Endodermal cell (in vitro differentiated cells): ENCODE measurements around the gene ZNF783. TPM values are rescaled to one million over a fixed set of nuclear protein-coding genes. Genes with fewer than 3 reads are reported as not detected.

Experiments used
- DNase-seq: peaks from one replicate; pipeline ENCODE4 v3.0.0-alpha.2; 2017
- H3K27ac ChIP-seq: 2 replicates; pipeline ENCODE4 v1.5.1; 2013; ENCODE audit warnings: mild to moderate bottlenecking, low read depth, low read length, moderate library complexity
- H3K27me3 ChIP-seq: 2 replicates; pipeline ENCODE4 v1.6.1; 2013; ENCODE audit warnings: mild to moderate bottlenecking, low read length, moderate library complexity; ENCODE audit not compliant: insufficient read depth, control insufficient read depth, poor library complexity, severe bottlenecking
- H3K36me3 ChIP-seq: 2 replicates; pipeline ENCODE4 v1.7.0; 2013; ENCODE audit warnings: mild to moderate bottlenecking, low read length, moderate library complexity; ENCODE audit not compliant: control insufficient read depth, insufficient read depth
- H3K4me1 ChIP-seq: one replicate; pipeline ENCODE4 v1.7.0; 2013; ENCODE audit warnings: low read length; ENCODE audit not compliant: control insufficient read depth, insufficient read depth
- H3K4me3 ChIP-seq: 2 replicates; pipeline ENCODE4 v1.5.1; 2013; ENCODE audit warnings: mild to moderate bottlenecking, low read length, moderate library complexity
- H3K9ac ChIP-seq: 2 replicates; pipeline ENCODE4 v1.6.1; 2013; ENCODE audit warnings: mild to moderate bottlenecking, low read length, moderate library complexity; ENCODE audit not compliant: poor library complexity, severe bottlenecking; ENCODE audit errors: extremely low read depth
- H3K9me3 ChIP-seq: 2 replicates; pipeline ENCODE4 v1.6.1; 2013; ENCODE audit warnings: mild to moderate bottlenecking, low read length, moderate library complexity; ENCODE audit not compliant: control insufficient read depth
- H3K27ac Mint-ChIP-seq: 2 replicates; pipeline ENCODE4 v1.8.0; 2020; ENCODE audit warnings: mixed read lengths
- H3K27me3 Mint-ChIP-seq: 2 replicates; pipeline ENCODE4 v1.8.0; 2021; ENCODE audit warnings: mild to moderate bottlenecking, mixed read lengths; ENCODE audit not compliant: insufficient read depth
- H3K36me3 Mint-ChIP-seq: 2 replicates; pipeline ENCODE4 v1.8.0; 2020; ENCODE audit warnings: low read depth, mixed read lengths
- H3K4me1 Mint-ChIP-seq: 2 replicates; pipeline ENCODE4 v1.8.0; 2020; ENCODE audit warnings: mixed read lengths
- H3K4me3 Mint-ChIP-seq: 2 replicates; pipeline ENCODE4 v1.8.0; 2020; ENCODE audit warnings: mild to moderate bottlenecking, moderate library complexity, mixed read lengths
- H3K9me3 Mint-ChIP-seq: 2 replicates; pipeline ENCODE4 v1.8.0; 2020; ENCODE audit warnings: mild to moderate bottlenecking, mixed read lengths
- WGBS, 2 experiments: methylation state at CpG; one replicate each; pipeline versions ENCODE4 v1.1.5 to v1.1.7; 2013; ENCODE audit warnings: missing lambda C conversion rate in 2 of 2, mixed read lengths in 1 of 2; ENCODE audit not compliant: insufficient coverage in 1 of 2, insufficient read length in 1 of 2; 5-methylcytosine and 5-hydroxymethylcytosine counted together
- total RNA-seq, 2 donors: library from RNA; stranded (reverse); fragmentation: NEBNext Ultra II Directional in 1 of 2; extraction: Animal tissue kit (Norgen Biotek cat#: 25700) in 1 of 2; gene quantifications; 2 replicates in 1 of 2; 3 replicates in 1 of 2; pipeline ENCODE4 v1.2.1, GENCODE V29; 2021
- TF ChIP-seq, protein P1 (sequence below): fragments of 200-600 bp; sonication (generic); conservative IDR thresholded peaks from 2 replicates; pipeline ENCODE4 v1.5.0; 2021; ENCODE audit warnings: antibody characterized with exemption, mild to moderate bottlenecking

ZNF783 gene
- total RNA-seq, 2 donors from 2014 or later, result 12.1 to 13.2 TPM

DNA sequence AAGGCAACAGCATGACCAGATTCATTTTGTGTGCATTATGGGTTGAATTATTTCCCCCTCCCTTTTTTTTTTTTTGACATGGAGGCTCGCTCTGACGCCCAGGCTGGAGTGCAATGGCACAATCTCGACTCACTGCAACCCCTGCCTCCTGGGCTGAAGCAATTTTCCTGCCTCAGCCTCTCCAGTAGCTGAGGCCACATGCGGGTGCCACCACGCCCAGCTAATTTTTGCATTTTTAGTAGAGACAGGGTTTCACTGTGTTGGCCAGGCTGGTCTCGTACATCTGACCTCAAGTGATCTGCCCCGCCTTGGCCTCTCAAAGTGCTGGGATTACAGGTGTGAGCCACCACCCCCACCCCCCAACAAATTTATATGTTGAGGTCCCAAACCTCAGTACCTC lies 42.0 kb downstream of the ZNF783 start:
- Histone ChIP-seq H3K9ac (no peak overlapping the region), H3K36me3 (no peaks in the 10 kb centered on the region), H3K27ac (no peak overlapping the region), H3K4me1 (no peaks in the 10 kb centered on the region), H3K27me3 (no peaks in the 10 kb centered on the region), H3K4me3 (no peak overlapping the region), H3K9me3 (no peaks in the 10 kb centered on the region)
- Mint-ChIP-seq H3K4me3 (no peak overlapping the region), H3K4me1 (no peaks in the 10 kb centered on the region), H3K27me3 (no peaks in the 10 kb centered on the region), H3K9me3 (peaks cover 3% of the 10 kb centered on the region), H3K27ac (no peak overlapping the region), H3K36me3 (no peaks in the 10 kb centered on the region)
- TF ChIP-seq, protein P1, sequence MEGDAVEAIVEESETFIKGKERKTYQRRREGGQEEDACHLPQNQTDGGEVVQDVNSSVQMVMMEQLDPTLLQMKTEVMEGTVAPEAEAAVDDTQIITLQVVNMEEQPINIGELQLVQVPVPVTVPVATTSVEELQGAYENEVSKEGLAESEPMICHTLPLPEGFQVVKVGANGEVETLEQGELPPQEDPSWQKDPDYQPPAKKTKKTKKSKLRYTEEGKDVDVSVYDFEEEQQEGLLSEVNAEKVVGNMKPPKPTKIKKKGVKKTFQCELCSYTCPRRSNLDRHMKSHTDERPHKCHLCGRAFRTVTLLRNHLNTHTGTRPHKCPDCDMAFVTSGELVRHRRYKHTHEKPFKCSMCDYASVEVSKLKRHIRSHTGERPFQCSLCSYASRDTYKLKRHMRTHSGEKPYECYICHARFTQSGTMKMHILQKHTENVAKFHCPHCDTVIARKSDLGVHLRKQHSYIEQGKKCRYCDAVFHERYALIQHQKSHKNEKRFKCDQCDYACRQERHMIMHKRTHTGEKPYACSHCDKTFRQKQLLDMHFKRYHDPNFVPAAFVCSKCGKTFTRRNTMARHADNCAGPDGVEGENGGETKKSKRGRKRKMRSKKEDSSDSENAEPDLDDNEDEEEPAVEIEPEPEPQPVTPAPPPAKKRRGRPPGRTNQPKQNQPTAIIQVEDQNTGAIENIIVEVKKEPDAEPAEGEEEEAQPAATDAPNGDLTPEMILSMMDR, result no peak
- no peak for DNase-seq
- WGBS, 2 experiments, result 85 to 87% methylated on average over 4 to 7 of the region's 7 CpGs

DNA sequence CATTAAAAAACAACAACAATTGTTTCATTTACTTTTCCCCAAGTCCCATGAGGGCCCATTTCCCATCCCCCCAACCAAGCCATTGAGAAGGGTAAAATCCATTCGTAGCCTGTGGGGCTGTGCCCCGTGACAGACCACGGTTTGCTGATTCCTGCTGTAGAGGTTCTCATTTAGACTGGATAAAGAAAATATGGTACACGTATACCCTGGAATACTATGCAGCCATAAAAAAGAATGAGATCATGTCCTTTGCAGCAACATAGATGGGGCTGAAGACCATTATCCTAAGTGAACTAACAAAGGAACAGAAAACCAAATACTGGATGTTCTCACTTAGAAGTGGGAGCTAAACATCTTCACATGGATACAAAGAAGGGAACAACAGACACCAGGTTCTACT lies 44.9 kb downstream of the ZNF783 start:
- 90 to 100% methylated on average over 3 to 4 of the region's 4 CpGs for WGBS, 2 experiments
- Histone ChIP-seq H3K4me1 (no peaks in the 10 kb centered on the region), H3K9ac (no peak overlapping the region), H3K27ac (no peak overlapping the region), H3K4me3 (no peak overlapping the region), H3K9me3 (no peaks in the 10 kb centered on the region), H3K27me3 (no peaks in the 10 kb centered on the region), H3K36me3 (no peaks in the 10 kb centered on the region)
- no peak for DNase-seq
- Mint-ChIP-seq H3K9me3 (no peaks in the 10 kb centered on the region), H3K27ac (no peak overlapping the region), H3K27me3 (no peaks in the 10 kb centered on the region), H3K36me3 (no peaks in the 10 kb centered on the region), H3K4me1 (no peaks in the 10 kb centered on the region), H3K4me3 (no peak overlapping the region)
- TF ChIP-seq, protein P1, result no peak

DNA sequence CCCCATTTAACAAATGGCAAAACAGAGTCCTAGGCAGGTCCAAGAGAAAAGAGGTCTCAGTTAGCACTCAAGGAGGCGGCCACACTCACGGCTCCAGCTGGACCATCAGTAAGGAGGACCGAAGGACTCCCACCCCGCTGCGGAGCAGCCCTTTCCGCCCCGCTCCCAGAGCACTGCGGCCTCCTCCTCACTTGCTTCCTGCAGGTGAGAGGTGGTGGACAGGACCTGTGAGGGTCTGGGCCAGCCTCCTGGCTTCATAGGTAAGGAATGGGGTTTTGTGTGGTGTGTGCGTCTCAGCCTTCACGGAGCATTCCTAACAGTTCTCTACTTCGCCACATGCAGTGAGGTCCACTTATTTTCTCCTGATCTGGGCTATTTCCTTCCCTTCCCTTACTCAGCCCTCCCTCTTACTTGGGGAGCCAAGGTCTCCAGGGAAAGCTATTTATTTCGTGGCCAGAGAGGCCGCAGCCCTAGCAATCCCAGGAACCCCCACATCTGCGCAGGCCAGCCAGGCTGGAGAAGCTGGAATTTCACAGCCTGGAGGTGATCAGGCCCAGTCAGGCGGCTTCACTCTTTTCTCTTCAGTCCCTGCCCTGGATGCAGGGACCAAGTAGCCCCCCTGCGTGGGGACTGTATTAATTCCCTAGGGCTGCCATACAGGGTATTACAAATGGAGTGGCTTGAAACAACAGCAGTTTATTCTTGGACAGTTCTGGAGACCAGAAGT lies 45.9 kb downstream of the ZNF783 start:
- 88 to 95% methylated on average over 6 to 16 of the region's 16 CpGs for WGBS, 2 experiments
- H3K27ac ChIP-seq, result no peak overlapping the region
- no peaks in the 10 kb centered on the region for H3K9me3 ChIP-seq
- no peaks in the 10 kb centered on the region for H3K36me3 ChIP-seq
- H3K27me3 Mint-ChIP-seq, result no peaks in the 10 kb centered on the region
- H3K4me3 Mint-ChIP-seq, result no peak overlapping the region
- H3K9ac ChIP-seq, result no peak overlapping the region
- TF ChIP-seq, protein P1, result no peak
- no peak for DNase-seq
- H3K27ac Mint-ChIP-seq, result no peak overlapping the region
- no peaks in the 10 kb centered on the region for H3K4me1 Mint-ChIP-seq
- no peaks in the 10 kb centered on the region for H3K27me3 ChIP-seq
- no peaks in the 10 kb centered on the region for H3K4me1 ChIP-seq
- H3K36me3 Mint-ChIP-seq, result no peaks in the 10 kb centered on the region
- H3K9me3 Mint-ChIP-seq, result no peaks in the 10 kb centered on the region
- H3K4me3 ChIP-seq, result no peak overlapping the region
